Astrocyte (in vitro differentiated cells and primary cell): Measurements from ENCODE around the gene SHISA2. TPM values are rescaled to one million over a fixed set of nuclear protein-coding genes. Genes with fewer than 3 reads are reported as not detected.

ENCODE experiments used
- DNase-seq: peaks from one replicate; pipeline ENCODE4 v3.0.0-alpha.2; 2010; ENCODE audit warnings: low read depth
- FAIRE-seq: peaks from 2 replicates; lab custom pipeline; 2011; peaks lifted over from hg19 to GRCh38; lab: Jason Lieb, UNC
- H2AFZ ChIP-seq: 2 replicates; pipeline ENCODE4 v1.6.0; 2012; ENCODE audit warnings: low read depth, low read length, inconsistent platforms
- H3K27ac ChIP-seq: 2 replicates; pipeline ENCODE4 v1.5.1; 2011; ENCODE audit warnings: low read depth, low read length, inconsistent platforms
- H3K27me3 ChIP-seq: 2 replicates; pipeline ENCODE4 v1.6.0; 2011; ENCODE audit warnings: low read length, inconsistent platforms; ENCODE audit not compliant: insufficient read depth
- H3K36me3 ChIP-seq: 2 replicates; pipeline ENCODE4 v1.5.1; 2011; ENCODE audit warnings: low read length, inconsistent platforms; ENCODE audit not compliant: insufficient read depth
- H3K4me1 ChIP-seq: 2 replicates; pipeline ENCODE4 v1.5.1; 2011; ENCODE audit warnings: low read length, inconsistent platforms; ENCODE audit not compliant: insufficient read depth
- H3K4me2 ChIP-seq: 2 replicates; pipeline ENCODE4 v1.6.0; 2012; ENCODE audit warnings: low read length, inconsistent platforms
- H3K4me3 ChIP-seq: 2 replicates; pipeline ENCODE4 v1.5.1; 2011; ENCODE audit warnings: low read depth, mild to moderate bottlenecking, low read length, inconsistent platforms; ENCODE audit not compliant: insufficient read depth
- H3K79me2 ChIP-seq: 2 replicates; pipeline ENCODE4 v1.6.0; 2012; ENCODE audit warnings: mild to moderate bottlenecking, low read length, inconsistent platforms; ENCODE audit not compliant: insufficient read depth
- H3K9ac ChIP-seq: 2 replicates; pipeline ENCODE4 v1.6.0; 2012; ENCODE audit warnings: mild to moderate bottlenecking, low read length, inconsistent platforms
- H3K9me3 ChIP-seq: 2 replicates; pipeline ENCODE4 v1.5.1; 2012; ENCODE audit warnings: low read depth, mild to moderate bottlenecking, low read length, inconsistent platforms; ENCODE audit not compliant: insufficient read depth
- H4K20me1 ChIP-seq: 2 replicates; pipeline ENCODE4 v1.6.0; 2012; ENCODE audit warnings: low read length, inconsistent platforms; ENCODE audit not compliant: insufficient read depth
- H3K27ac Mint-ChIP-seq: one replicate; pipeline ENCODE4 v1.8.0; 2021; ENCODE audit warnings: mild to moderate bottlenecking, mixed read lengths; ENCODE audit not compliant: unreplicated experiment
- H3K27me3 Mint-ChIP-seq: one replicate; pipeline ENCODE4 v1.8.0; 2021; ENCODE audit warnings: low read depth, mixed read lengths; ENCODE audit not compliant: unreplicated experiment
- H3K36me3 Mint-ChIP-seq: one replicate; pipeline ENCODE4 v1.8.0; 2021; ENCODE audit warnings: low read depth, mixed read lengths; ENCODE audit not compliant: unreplicated experiment
- H3K4me1 Mint-ChIP-seq: one replicate; pipeline ENCODE4 v1.8.0; 2021; ENCODE audit warnings: low read depth, mixed read lengths; ENCODE audit not compliant: unreplicated experiment
- H3K4me3 Mint-ChIP-seq: one replicate; pipeline ENCODE4 v1.8.0; 2021; ENCODE audit warnings: mild to moderate bottlenecking, moderate library complexity, mixed read lengths; ENCODE audit not compliant: unreplicated experiment
- H3K9me3 Mint-ChIP-seq: one replicate; pipeline ENCODE4 v1.8.0; 2021; ENCODE audit warnings: mild to moderate bottlenecking, mixed read lengths; ENCODE audit not compliant: unreplicated experiment
- EZH2 ChIP-seq: IDR thresholded peaks from 2 replicates; pipeline ENCODE4 v1.6.1; 2012; ENCODE audit warnings: mild to moderate bottlenecking, low read length, inconsistent platforms; ENCODE audit not compliant: insufficient read depth
- total RNA-seq: library from RNA; stranded (reverse); gene quantifications from 2 replicates; pipeline ENCODE4 v1.2.1, GENCODE V29; 2021
- TF ChIP-seq, protein P1 (sequence below): IDR thresholded peaks from 2 replicates; pipeline ENCODE4 v1.5.1; 2011; ENCODE audit warnings: low read depth, mild to moderate bottlenecking, inconsistent platforms, low read length, moderate library complexity; ENCODE audit not compliant: insufficient read depth

The SHISA2 gene
- total RNA-seq, 1 donor from 2014 or later, result 6.0 TPM

DNA sequence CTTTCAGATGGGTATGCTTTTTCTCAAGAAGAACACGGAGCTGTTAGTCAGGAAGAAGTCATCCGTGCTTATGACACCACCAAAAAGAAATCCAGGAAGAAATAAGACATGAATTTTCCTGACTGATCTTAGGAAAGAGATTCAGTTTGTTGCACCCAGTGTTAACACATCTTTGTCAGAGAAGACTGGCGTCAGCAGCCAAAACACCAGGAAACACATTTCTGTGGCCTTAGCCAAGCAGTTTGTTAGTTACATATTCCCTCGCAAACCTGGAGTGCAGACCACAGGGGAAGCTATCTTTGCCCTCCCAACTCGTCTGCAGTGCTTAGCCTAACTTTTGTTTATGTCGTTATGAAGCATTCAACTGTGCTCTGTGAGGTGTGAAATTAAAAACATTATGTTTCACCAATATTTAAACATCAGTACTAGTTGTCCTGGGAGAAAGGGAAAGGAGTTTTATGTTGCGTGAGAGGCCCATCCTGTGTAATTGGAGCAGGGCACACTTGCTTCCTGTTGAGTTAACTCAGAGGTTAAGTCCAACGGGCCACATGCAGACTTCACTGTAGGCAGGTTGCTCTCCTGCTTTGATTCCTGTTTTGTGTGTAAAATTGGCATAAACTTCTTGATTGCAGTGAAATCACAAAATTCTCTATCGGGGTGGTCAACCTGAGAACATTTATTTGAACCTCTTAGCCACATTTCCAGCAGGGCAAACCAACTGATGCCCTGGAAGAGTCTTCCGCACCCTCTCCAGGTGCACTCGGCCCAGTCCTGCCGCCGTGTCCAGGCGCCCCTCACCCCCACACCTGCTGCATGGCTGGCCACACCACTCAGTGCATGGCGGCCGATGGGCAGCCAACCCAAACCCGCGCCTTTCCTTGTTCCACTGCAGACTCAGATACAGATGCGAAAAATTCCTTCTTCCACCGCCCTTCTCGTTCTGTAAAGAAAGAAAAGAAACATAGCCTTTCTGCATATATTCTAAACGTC, 31.6 kb downstream of the SHISA2 start:
- no peaks in the 10 kb centered on the region for H3K79me2 ChIP-seq
- H3K27ac ChIP-seq, result peak overlapping the region; percentile 87
- Mint-ChIP-seq H3K4me1 (peaks cover 45% of the 10 kb centered on the region), H3K36me3 (no peaks in the 10 kb centered on the region), H3K27ac (peak overlapping the region; percentile 37), H3K4me3 (no peak overlapping the region), H3K27me3 (peaks cover 3% of the 10 kb centered on the region), H3K9me3 (no peaks in the 10 kb centered on the region)
- H3K4me1 ChIP-seq, result peaks cover 62% of the 10 kb centered on the region
- H3K9ac ChIP-seq, result peak overlapping the region; percentile 64
- H3K4me2 ChIP-seq, result peak overlapping the region; percentile 75
- H3K36me3 ChIP-seq, result no peaks in the 10 kb centered on the region
- no peaks in the 10 kb centered on the region for H3K9me3 ChIP-seq
- H4K20me1 ChIP-seq, result no peaks in the 10 kb centered on the region
- peak; percentile 9 for FAIRE-seq
- TF ChIP-seq, protein P1, sequence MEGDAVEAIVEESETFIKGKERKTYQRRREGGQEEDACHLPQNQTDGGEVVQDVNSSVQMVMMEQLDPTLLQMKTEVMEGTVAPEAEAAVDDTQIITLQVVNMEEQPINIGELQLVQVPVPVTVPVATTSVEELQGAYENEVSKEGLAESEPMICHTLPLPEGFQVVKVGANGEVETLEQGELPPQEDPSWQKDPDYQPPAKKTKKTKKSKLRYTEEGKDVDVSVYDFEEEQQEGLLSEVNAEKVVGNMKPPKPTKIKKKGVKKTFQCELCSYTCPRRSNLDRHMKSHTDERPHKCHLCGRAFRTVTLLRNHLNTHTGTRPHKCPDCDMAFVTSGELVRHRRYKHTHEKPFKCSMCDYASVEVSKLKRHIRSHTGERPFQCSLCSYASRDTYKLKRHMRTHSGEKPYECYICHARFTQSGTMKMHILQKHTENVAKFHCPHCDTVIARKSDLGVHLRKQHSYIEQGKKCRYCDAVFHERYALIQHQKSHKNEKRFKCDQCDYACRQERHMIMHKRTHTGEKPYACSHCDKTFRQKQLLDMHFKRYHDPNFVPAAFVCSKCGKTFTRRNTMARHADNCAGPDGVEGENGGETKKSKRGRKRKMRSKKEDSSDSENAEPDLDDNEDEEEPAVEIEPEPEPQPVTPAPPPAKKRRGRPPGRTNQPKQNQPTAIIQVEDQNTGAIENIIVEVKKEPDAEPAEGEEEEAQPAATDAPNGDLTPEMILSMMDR, result no peak
- no peak for TF ChIP-seq EZH2
- no peaks in the 10 kb centered on the region for H3K27me3 ChIP-seq
- peak; percentile 91 for DNase-seq
- peak overlapping the region; percentile 23 for H3K4me3 ChIP-seq
- peak overlapping the region; percentile 6 for H2AFZ ChIP-seq

DNA sequence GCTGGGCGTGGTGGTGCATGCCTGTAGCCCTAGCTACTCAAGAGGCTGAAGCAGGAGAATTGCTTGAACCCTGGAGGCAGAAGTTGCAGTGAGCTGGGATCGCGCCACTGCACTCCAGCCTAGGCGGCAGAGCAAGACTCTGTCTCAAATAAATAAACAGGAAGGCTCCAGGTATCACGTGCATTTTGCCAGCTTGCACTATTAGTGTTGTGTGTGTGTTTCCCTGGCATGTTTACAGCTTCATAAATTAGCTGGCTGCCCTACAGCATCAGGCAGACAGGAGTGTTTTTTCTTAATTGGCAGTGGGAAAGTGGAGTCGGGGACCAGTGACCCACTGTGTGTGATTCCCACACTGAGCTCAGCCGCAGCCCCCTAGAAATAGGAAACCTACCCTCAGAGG, 32.6 kb downstream of the SHISA2 start:
- Histone ChIP-seq H2AFZ (peak overlapping the region; percentile 6), H3K79me2 (no peaks in the 10 kb centered on the region), H3K9me3 (no peaks in the 10 kb centered on the region), H3K9ac (peak overlapping the region; percentile 64), H3K4me2 (peak overlapping the region; percentile 75), H4K20me1 (no peaks in the 10 kb centered on the region), H3K27ac (peak overlapping the region; percentile 87), H3K4me1 (peaks cover 55% of the 10 kb centered on the region), H3K4me3 (no peak overlapping the region), H3K36me3 (no peaks in the 10 kb centered on the region), H3K27me3 (no peaks in the 10 kb centered on the region)
- TF ChIP-seq, protein P1, result no peak
- no peak for TF ChIP-seq EZH2
- H3K9me3 Mint-ChIP-seq, result peaks cover 2% of the 10 kb centered on the region
- no peaks in the 10 kb centered on the region for H3K36me3 Mint-ChIP-seq
- no peak overlapping the region for H3K4me3 Mint-ChIP-seq
- peaks cover 3% of the 10 kb centered on the region for H3K27me3 Mint-ChIP-seq
- DNase-seq, result no peak
- no peak overlapping the region for H3K27ac Mint-ChIP-seq
- H3K4me1 Mint-ChIP-seq, result peaks cover 45% of the 10 kb centered on the region
- no peak for FAIRE-seq
